HepG2 (cell line): ENCODE data around the gene WBP1. TPM values are rescaled to one million over a fixed set of nuclear protein-coding genes. Genes with fewer than 3 reads are reported as not detected.

ENCODE experiments used
- ATAC-seq: fragments of 200-7000 bp; cut with Tn5 transposase; 3 replicates; pipeline ENCODE4 v1.9.1; 2020; ENCODE audit warnings: mild to moderate bottlenecking, moderate library complexity
- BruUV-seq: library from RNA; stranded (reverse); fragments of 400-500 nt; replicated peaks from 2 replicates; lab custom pipeline; 2021; lab: Mats Ljungman, UMichigan
- CTCF ChIA-PET: fragments of 300-600 bp; formaldehyde crosslinking; extraction: SDS; loops from one replicate; lab custom pipeline; 2021; ENCODE audit warnings: low total read pairs, inconsistent platforms, low intra/inter-chr PET ratio; lab: Yijun Ruan, JAX
- POLR2A ChIA-PET: fragments of 350-600 bp; sonication (Branson Sonifier 250); formaldehyde crosslinking; loops from one replicate; lab custom pipeline; 2020; ENCODE audit warnings: antibody characterized with exemption, inconsistent platforms; lab: Yijun Ruan, JAX
- DNase-seq: peaks from one replicate; pipeline ENCODE4 v3.0.0-alpha.2; 2015; ENCODE audit warnings: low spot score
- FAIRE-seq: peaks from 3 replicates; lab custom pipeline; 2011; peaks lifted over from hg19 to GRCh38; lab: Jason Lieb, UNC
- H2AFZ ChIP-seq: one replicate; pipeline ENCODE4 v1.6.1; 2011; ENCODE audit warnings: low read length, inconsistent platforms
- H3K27ac ChIP-seq: fragments of 300-600 bp; 3 replicates; pipeline ENCODE4 v1.8.0; 2011; ENCODE audit warnings: mixed run types, mild to moderate bottlenecking, mixed read lengths, low read length, inconsistent platforms; ENCODE audit not compliant: insufficient read depth; ENCODE audit errors: extremely low read length
- H3K27me3 ChIP-seq, 2 experiments: fragments of 200-600 bp in 1 of 2; 2 replicates in 1 of 2; 3 replicates in 1 of 2; pipeline versions ENCODE4 v1.6.0 to v1.8.0; 2011; ENCODE audit warnings: low read length in 2 of 2, mild to moderate bottlenecking in 2 of 2, moderate library complexity in 2 of 2, inconsistent platforms in 1 of 2; ENCODE audit not compliant: insufficient read depth in 2 of 2, control insufficient read depth in 1 of 2
- H3K36me3 ChIP-seq, 2 experiments: fragments of 200-600 bp in 1 of 2; replicated peaks in 1 of 2; 2 replicates in 1 of 2; 3 replicates in 1 of 2; pipeline versions ENCODE4 v1.5.1 to v1.8.0; 2011; ENCODE audit warnings: low read length in 2 of 2, inconsistent platforms in 1 of 2; ENCODE audit not compliant: insufficient read depth in 2 of 2, control insufficient read depth in 1 of 2
- H3K4me1 ChIP-seq: 2 replicates; pipeline ENCODE4 v1.5.1; 2012; ENCODE audit warnings: low read length, inconsistent platforms; ENCODE audit not compliant: insufficient read depth
- H3K4me2 ChIP-seq: 2 replicates; pipeline ENCODE4 v1.6.0; 2011; ENCODE audit warnings: low read depth, low read length, inconsistent platforms
- H3K4me3 ChIP-seq, 3 experiments: fragments of 200-600 bp in 1 of 3; sonication (generic), shearing (Covaris generic) in 1 of 3; replicated peaks in 1 of 3; 2 replicates each; pipeline ENCODE4 v1.5.1; 2011 to 2016; ENCODE audit warnings: low read length in 3 of 3, inconsistent platforms in 2 of 3, low read depth in 2 of 3, mild to moderate bottlenecking in 2 of 3, control low read depth in 1 of 3, mixed read lengths in 1 of 3; ENCODE audit not compliant: insufficient read depth in 1 of 3
- H3K79me2 ChIP-seq: one replicate; pipeline ENCODE4 v1.6.1; 2011; ENCODE audit warnings: low read length, inconsistent platforms; ENCODE audit not compliant: insufficient read depth
- H3K9ac ChIP-seq: 2 replicates; pipeline ENCODE4 v1.6.0; 2011; ENCODE audit warnings: mild to moderate bottlenecking, low read depth, low read length, inconsistent platforms; ENCODE audit not compliant: insufficient read depth
- H3K9me3 ChIP-seq: 2 replicates; pipeline ENCODE4 v1.5.1; 2012; ENCODE audit warnings: mild to moderate bottlenecking, low read length
- H4K20me1 ChIP-seq: 2 replicates; pipeline ENCODE4 v1.6.0; 2011; ENCODE audit warnings: inconsistent platforms, mild to moderate bottlenecking, low read length, moderate library complexity; ENCODE audit not compliant: insufficient read depth
- ATRX ChIP-seq: sonication (generic); formaldehyde crosslinking; IDR thresholded peaks from 2 replicates; pipeline ENCODE4 v1.4.0; 2020; ENCODE audit warnings: missing genetic modification reagents, borderline replicate concordance
- HMG20B ChIP-seq: conservative IDR thresholded peaks from 2 replicates; pipeline ENCODE4 v1.6.1; 2016; ENCODE audit warnings: missing genetic modification reagents, missing compliant biosample characterization
- MED8 ChIP-seq: sonication (generic); formaldehyde crosslinking; IDR thresholded peaks from 2 replicates; pipeline ENCODE4 v1.8.1; 2023; ENCODE audit warnings: mild to moderate bottlenecking, missing genetic modification reagents; ENCODE audit not compliant: insufficient replicate concordance
- REXO4 ChIP-seq: sonication (generic); formaldehyde crosslinking; IDR thresholded peaks from 2 replicates; pipeline ENCODE4 v1.8.0; 2022; ENCODE audit warnings: missing genetic modification reagents, mild to moderate bottlenecking, borderline replicate concordance
- ZNF468 ChIP-seq: sonication (generic); formaldehyde crosslinking; IDR thresholded peaks from 2 replicates; pipeline ENCODE4 v1.8.0; 2022; ENCODE audit warnings: mild to moderate bottlenecking, moderate library complexity, missing genetic modification reagents
- ZNF646 ChIP-seq: sonication (generic); formaldehyde crosslinking; IDR thresholded peaks from 2 replicates; pipeline ENCODE4 v1.9.0; 2021; ENCODE audit warnings: mild to moderate bottlenecking, missing genetic modification reagents
- ZNF737 ChIP-seq: sonication (generic); formaldehyde crosslinking; IDR thresholded peaks from 2 replicates; pipeline ENCODE4 v1.5.0; 2020; ENCODE audit warnings: missing genetic modification reagents, mild to moderate bottlenecking, borderline replicate concordance
- WGBS: methylation state at CpG from one replicate; pipeline ENCODE4 v1.1.6; 2017; ENCODE audit warnings: low lambda C conversion rate; 5-methylcytosine and 5-hydroxymethylcytosine counted together
- in situ Hi-C: cut with HindIII; loops from 2 replicates; pipeline ENCODE4 v1.10.0; 2017; ENCODE audit warnings: low pct_unique_long_range_greater_than_20kb; ENCODE audit not compliant: extremely low pct_ligation_motif_present
- intact Hi-C: fragments of 100-400 bp; cut with micrococcal nuclease; formaldehyde crosslinking; loops from one replicate; pipeline ENCODE4 v1.10.0; 2022; ENCODE audit not compliant: unreplicated experiment
- polyA plus RNA-seq, 8 experiments: library from polyadenylated mRNA; depleted of rRNA in 3 of 8; stranded (reverse) in 7 of 8; unstranded in 1 of 8; fragments of >200 nt; fragmentation: Illumina TruSeq in 4 of 8; extraction: Trizol in 4 of 8; gene quantifications; 2 replicates each; pipeline versions ENCODE4 v1.2.1 to v1.2.3, GENCODE V29; 2011 to 2016; ENCODE audit warnings: low read depth in 4 of 8, missing spikeins in 1 of 8, mixed read lengths in 1 of 8; ENCODE audit not compliant: insufficient read depth in 1 of 8
- total RNA-seq, 5 experiments: library from RNA; depleted of rRNA; stranded (reverse); fragments of >200 nt; fragmentation: Illumina TruSeq; extraction: Trizol; gene quantifications; 2 replicates each; pipeline ENCODE4 v1.2.3, GENCODE V29; 2016; ENCODE audit warnings: low read depth in 1 of 5

WBP1 gene
- total and polyA plus RNA-seq, 2 of the 13 experiments (the other 11 are each of a cell fraction or from before 2014, with no cell fraction given), result 38.8 to 85.7 TPM

GRCh38 chr2:74441170-74441689 lies 17.0 kb upstream of the WBP1 start (continued):
- TF ChIP-seq REXO4 (CRISPR knock-in tag) (no peak; the same call in 1 of the 2 replicates), ZNF468 (CRISPR knock-in tag) (0 out of 2 replicates have a peak, but pooled peaks have one; percentile 13), HMG20B (no peak)

- peak within 1 kb of the TSS; percentile 95 for H3K4me2 ChIP-seq
- intact Hi-C loops, result loop anchor here (1.0 to 2.0 kb wide), 2 partner anchors 17 to 59 kb away; no protein-coding TSS in a partner anchor
- TF ChIP-seq ATRX (no peak), MED8 (peak; percentile 53), ZNF646 (0 out of 2 replicates have a peak, but pooled peaks have one; percentile 0), ZNF737 (CRISPR knock-in tag) (peak; percentile 92; the same call in 1 of the 2 replicates)
Measured at GRCh38 chr2:74441690-74442482, 16.4 kb upstream of the WBP1 start, which contains the start of gene RTKN. RTKN (minus strand) TSS chr2:74441937; CDS start chr2:74441816, 121 bp downstream.

More at GRCh38 chr2:74441690-74442482, 16.4 kb upstream of the WBP1 start, which contains the start of gene RTKN:
- ATAC-seq, result peak; percentile 70
- peaks cover 51% of the 10 kb centered on the region for H3K79me2 ChIP-seq
- FAIRE-seq, result peak; percentile 90
- no peaks in the 10 kb centered on the region; a peak in 1 of 5 replicates for H3K27me3 ChIP-seq
- peak within 1 kb of the TSS; percentile 76 to 94 (median 93) for H3K4me3 ChIP-seq
- peak within 1 kb of the TSS; percentile 91 for H3K27ac ChIP-seq
- peak; percentile 96 for DNase-seq
- under 1% methylated on average over 51 of the region's 75 CpGs for WGBS
- ChIA-PET CTCF (no interaction called here), POLR2A (interaction anchor here (0.9 to 11.6 kb wide), 20 partner anchors 12 to 264 kb away, joined by 3 to 342 read pairs (median 10); partner anchors contain the start of genes AUP1, C2orf81, CCDC142 and DQX1)
- BruUV-seq, result TSS peak; percentile 67
- no peaks in the 10 kb centered on the region for H3K9me3 ChIP-seq
- H4K20me1 ChIP-seq, result peaks cover 34% of the 10 kb centered on the region
- no peak within 1 kb of the TSS for H2AFZ ChIP-seq
- peaks cover 14 to 28% of the 10 kb centered on the region in 2 experiments for H3K36me3 ChIP-seq
- in situ Hi-C loops, result no loop called here
- peaks cover 68% of the 10 kb centered on the region for H3K4me1 ChIP-seq
- H3K9ac ChIP-seq, result peak within 1 kb of the TSS; percentile 91
